Endodermal cell (in vitro differentiated cells): Measurements from ENCODE around the gene PCIF1. TPM values are rescaled to one million over a fixed set of nuclear protein-coding genes. Genes with fewer than 3 reads are reported as not detected.

Experiments used
- DNase-seq: peaks from one replicate; pipeline ENCODE4 v3.0.0-alpha.2; 2017
- H3K27ac ChIP-seq: 2 replicates; pipeline ENCODE4 v1.5.1; 2013; ENCODE audit warnings: mild to moderate bottlenecking, low read depth, low read length, moderate library complexity
- H3K27me3 ChIP-seq: 2 replicates; pipeline ENCODE4 v1.6.1; 2013; ENCODE audit warnings: mild to moderate bottlenecking, low read length, moderate library complexity; ENCODE audit not compliant: insufficient read depth, control insufficient read depth, poor library complexity, severe bottlenecking
- H3K36me3 ChIP-seq: 2 replicates; pipeline ENCODE4 v1.7.0; 2013; ENCODE audit warnings: mild to moderate bottlenecking, low read length, moderate library complexity; ENCODE audit not compliant: control insufficient read depth, insufficient read depth
- H3K4me1 ChIP-seq: one replicate; pipeline ENCODE4 v1.7.0; 2013; ENCODE audit warnings: low read length; ENCODE audit not compliant: control insufficient read depth, insufficient read depth
- H3K4me3 ChIP-seq: 2 replicates; pipeline ENCODE4 v1.5.1; 2013; ENCODE audit warnings: mild to moderate bottlenecking, low read length, moderate library complexity
- H3K9ac ChIP-seq: 2 replicates; pipeline ENCODE4 v1.6.1; 2013; ENCODE audit warnings: mild to moderate bottlenecking, low read length, moderate library complexity; ENCODE audit not compliant: poor library complexity, severe bottlenecking; ENCODE audit errors: extremely low read depth
- H3K9me3 ChIP-seq: 2 replicates; pipeline ENCODE4 v1.6.1; 2013; ENCODE audit warnings: mild to moderate bottlenecking, low read length, moderate library complexity; ENCODE audit not compliant: control insufficient read depth
- H3K27ac Mint-ChIP-seq: 2 replicates; pipeline ENCODE4 v1.8.0; 2020; ENCODE audit warnings: mixed read lengths
- H3K27me3 Mint-ChIP-seq: 2 replicates; pipeline ENCODE4 v1.8.0; 2021; ENCODE audit warnings: mild to moderate bottlenecking, mixed read lengths; ENCODE audit not compliant: insufficient read depth
- H3K36me3 Mint-ChIP-seq: 2 replicates; pipeline ENCODE4 v1.8.0; 2020; ENCODE audit warnings: low read depth, mixed read lengths
- H3K4me1 Mint-ChIP-seq: 2 replicates; pipeline ENCODE4 v1.8.0; 2020; ENCODE audit warnings: mixed read lengths
- H3K4me3 Mint-ChIP-seq: 2 replicates; pipeline ENCODE4 v1.8.0; 2020; ENCODE audit warnings: mild to moderate bottlenecking, moderate library complexity, mixed read lengths
- H3K9me3 Mint-ChIP-seq: 2 replicates; pipeline ENCODE4 v1.8.0; 2020; ENCODE audit warnings: mild to moderate bottlenecking, mixed read lengths
- CTCF ChIP-seq: fragments of 200-600 bp; sonication (generic); conservative IDR thresholded peaks from 2 replicates; pipeline ENCODE4 v1.5.0; 2021; ENCODE audit warnings: antibody characterized with exemption, mild to moderate bottlenecking
- WGBS, 2 experiments: methylation state at CpG; one replicate each; pipeline versions ENCODE4 v1.1.5 to v1.1.7; 2013; ENCODE audit warnings: missing lambda C conversion rate in 2 of 2, mixed read lengths in 1 of 2; ENCODE audit not compliant: insufficient coverage in 1 of 2, insufficient read length in 1 of 2; 5-methylcytosine and 5-hydroxymethylcytosine counted together
- total RNA-seq, 2 donors: library from RNA; stranded (reverse); fragmentation: NEBNext Ultra II Directional in 1 of 2; extraction: Animal tissue kit (Norgen Biotek cat#: 25700) in 1 of 2; gene quantifications; 2 replicates in 1 of 2; 3 replicates in 1 of 2; pipeline ENCODE4 v1.2.1, GENCODE V29; 2021

The PCIF1 gene
- total RNA-seq, 2 donors from 2014 or later, result 22.0 to 34.5 TPM

GRCh38 chr20:45933266-45934045 lies 1.0 kb upstream of the PCIF1 start:
- peaks cover 13% of the 10 kb centered on the region for H3K36me3 ChIP-seq
- H3K27me3 ChIP-seq, result no peaks in the 10 kb centered on the region
- H3K27ac ChIP-seq, result peak overlapping the region; percentile 100
- peaks cover 18% of the 10 kb centered on the region for H3K4me1 ChIP-seq
- no peaks in the 10 kb centered on the region for H3K9me3 ChIP-seq
- peak overlapping the region; percentile 97 for H3K4me3 Mint-ChIP-seq
- peak overlapping the region; percentile 91 for H3K4me3 ChIP-seq
- H3K9me3 Mint-ChIP-seq, result no peaks in the 10 kb centered on the region
- H3K27me3 Mint-ChIP-seq, result no peaks in the 10 kb centered on the region
- H3K27ac Mint-ChIP-seq, result peak overlapping the region; percentile 99
- DNase-seq, result peak; percentile 95
- WGBS, 2 experiments, result 35 to 44% methylated on average over 16 to 22 of the region's 22 CpGs
- peak; percentile 58 for TF ChIP-seq CTCF
- peaks cover 25% of the 10 kb centered on the region for H3K4me1 Mint-ChIP-seq
- H3K9ac ChIP-seq, result peak overlapping the region; percentile 99
- peaks cover 16% of the 10 kb centered on the region for H3K36me3 Mint-ChIP-seq

GRCh38 chr20:45934046-45934585 lies 367 bp upstream of the PCIF1 start:
- Histone ChIP-seq H3K27me3 (no peaks in the 10 kb centered on the region), H3K9ac (peak overlapping the region; percentile 99), H3K9me3 (no peaks in the 10 kb centered on the region), H3K27ac (peak overlapping the region; percentile 100), H3K4me1 (peaks cover 18% of the 10 kb centered on the region), H3K36me3 (peaks cover 19% of the 10 kb centered on the region), H3K4me3 (peak overlapping the region; percentile 91)
- Mint-ChIP-seq H3K27ac (peak overlapping the region; percentile 99), H3K4me3 (peak overlapping the region; percentile 97), H3K4me1 (peaks cover 28% of the 10 kb centered on the region), H3K27me3 (no peaks in the 10 kb centered on the region), H3K9me3 (no peaks in the 10 kb centered on the region), H3K36me3 (peaks cover 22% of the 10 kb centered on the region)
- no peak for TF ChIP-seq CTCF
- DNase-seq, result peak; percentile 81
- WGBS, 2 experiments, result 0% methylated on average over 6 to 34 of the region's 34 CpGs

- H3K9ac ChIP-seq, result peak overlapping the region; percentile 99
- no peak for DNase-seq
- no peak for TF ChIP-seq CTCF
- H3K27me3 ChIP-seq, result no peaks in the 10 kb centered on the region
- no peaks in the 10 kb centered on the region for H3K27me3 Mint-ChIP-seq
- H3K4me1 ChIP-seq, result peaks cover 18% of the 10 kb centered on the region
- peaks cover 32% of the 10 kb centered on the region for H3K36me3 ChIP-seq
- peaks cover 34% of the 10 kb centered on the region for H3K36me3 Mint-ChIP-seq
- no peaks in the 10 kb centered on the region for H3K9me3 ChIP-seq
- H3K27ac ChIP-seq, result peak overlapping the region; percentile 100
- H3K4me1 Mint-ChIP-seq, result peaks cover 28% of the 10 kb centered on the region
- no peaks in the 10 kb centered on the region for H3K9me3 Mint-ChIP-seq
- 30 to 32% methylated on average over 19 to 21 of the region's 21 CpGs for WGBS, 2 experiments
- H3K4me3 Mint-ChIP-seq, result peak overlapping the region; percentile 97
- H3K4me3 ChIP-seq, result peak overlapping the region; percentile 83
- peak overlapping the region; percentile 93 for H3K27ac Mint-ChIP-seq
These were observed 1.0 kb downstream of the PCIF1 start for GRCh38 chr20:45935416-45936046.
